GM12874 (cell line): Measurements from ENCODE around the gene POU6F2.

Source experiments
- CTCF ChIP-seq: IDR thresholded peaks from 2 replicates; pipeline ENCODE4 v1.5.1; 2011; ENCODE audit warnings: low read depth, mild to moderate bottlenecking, control low read depth, low read length, moderate library complexity; ENCODE audit not compliant: insufficient read depth

POU6F2 gene

GRCh38 chr7:39001595-39001994 is 23.9 kb downstream of the POU6F2 start:
- no peak for TF ChIP-seq CTCF

GRCh38 chr7:39002755-39003154 is 25.0 kb downstream of the POU6F2 start:
- no peak for TF ChIP-seq CTCF

- TF ChIP-seq CTCF, result no peak
Measured at GRCh38 chr7:39005036-39005435, 27.3 kb downstream of the POU6F2 start.

- no peak for TF ChIP-seq CTCF
Measured at GRCh38 chr7:39005461-39005860, 27.8 kb downstream of the POU6F2 start.

GRCh38 chr7:39016609-39017008 is 38.9 kb downstream of the POU6F2 start:
- TF ChIP-seq CTCF, result no peak

- TF ChIP-seq CTCF, result no peak
Measured at GRCh38 chr7:39017369-39017915, 39.7 kb downstream of the POU6F2 start.

- TF ChIP-seq CTCF, result no peak
Measured at GRCh38 chr7:39022796-39023195, 45.1 kb downstream of the POU6F2 start.
